HepG2 (cell line): ENCODE data around the gene SMAD6. TPM values are rescaled to one million over a fixed set of nuclear protein-coding genes. Genes with fewer than 3 reads are reported as not detected.

Experiments used
- BRCA1 ChIP-seq: sonication (generic); formaldehyde crosslinking; IDR thresholded peaks from 2 replicates; pipeline ENCODE4 v1.4.0; 2020; ENCODE audit warnings: missing genetic modification reagents
- FOSL2 ChIP-seq: sonication (generic); formaldehyde crosslinking; IDR thresholded peaks from 2 replicates; pipeline ENCODE4 v1.4.0; 2020; ENCODE audit warnings: missing genetic modification reagents
- KDM3A ChIP-seq: IDR thresholded peaks from 2 replicates; pipeline ENCODE4 v1.6.1; 2018; ENCODE audit warnings: low read depth, missing compliant biosample characterization
- KLF16 ChIP-seq, 2 experiments: sonication (generic) in 1 of 2; formaldehyde crosslinking in 1 of 2; IDR thresholded peaks; 2 replicates each; pipeline versions ENCODE4 v1.6.1 to v1.8.0; 2016 to 2023; ENCODE audit warnings: missing genetic modification reagents in 2 of 2, missing compliant biosample characterization in 1 of 2
- PCBP1 ChIP-seq: fragments of 200-400 bp; formaldehyde crosslinking; IDR thresholded peaks from 2 replicates; pipeline ENCODE4 v1.6.1; 2017; ENCODE audit warnings: mild to moderate bottlenecking, low read depth, low read length, borderline replicate concordance
- PITX1 ChIP-seq: sonication (generic); formaldehyde crosslinking; IDR thresholded peaks from 2 replicates; pipeline ENCODE4 v1.5.1; 2020; ENCODE audit warnings: mild to moderate bottlenecking, missing genetic modification reagents
- SOX13 ChIP-seq, 3 experiments: fragments of 450-650 bp in 1 of 3; sonication (generic) in 1 of 3; formaldehyde crosslinking in 1 of 3; IDR thresholded peaks in 2 of 3; conservative IDR thresholded peaks in 1 of 3; 2 replicates each; pipeline versions ENCODE4 v1.5.0 to v1.6.1; 2016 to 2020; ENCODE audit warnings: antibody characterized with exemption in 1 of 3, mild to moderate bottlenecking in 1 of 3, missing compliant biosample characterization in 1 of 3, missing genetic modification reagents in 1 of 3, moderate library complexity in 1 of 3
- TOE1 ChIP-seq: sonication (generic); formaldehyde crosslinking; IDR thresholded peaks from 2 replicates; pipeline ENCODE4 v1.4.0; 2020; ENCODE audit warnings: mild to moderate bottlenecking, missing genetic modification reagents
- TP53 ChIP-seq: sonication (generic); formaldehyde crosslinking; conservative IDR thresholded peaks from 2 replicates; pipeline ENCODE4 v1.4.0; 2020; ENCODE audit warnings: missing genetic modification reagents
- U2AF2 ChIP-seq: fragments of 200-400 bp; formaldehyde crosslinking; IDR thresholded peaks from 2 replicates; pipeline ENCODE4 v1.6.1; 2017; ENCODE audit warnings: low read depth, mild to moderate bottlenecking, low read length
- UBTF ChIP-seq: sonication (generic); formaldehyde crosslinking; IDR thresholded peaks from 2 replicates; pipeline ENCODE4 v1.4.0; 2020; ENCODE audit warnings: mild to moderate bottlenecking, missing genetic modification reagents
- ZBTB26 ChIP-seq: IDR thresholded peaks from 2 replicates; pipeline ENCODE4 v1.6.1; 2016; ENCODE audit warnings: missing compliant biosample characterization, missing genetic modification reagents, borderline replicate concordance
- ZMYM4 ChIP-seq: sonication (generic); formaldehyde crosslinking; IDR thresholded peaks from 2 replicates; pipeline ENCODE4 v1.8.1; 2023; ENCODE audit warnings: mild to moderate bottlenecking, missing genetic modification reagents
- ZNF205 ChIP-seq: IDR thresholded peaks from 2 replicates; pipeline ENCODE4 v1.6.1; 2018; ENCODE audit warnings: missing biosample characterization, missing genetic modification reagents
- ZNF367 ChIP-seq: sonication (generic); formaldehyde crosslinking; IDR thresholded peaks from 2 replicates; pipeline ENCODE4 v1.4.0; 2020; ENCODE audit warnings: missing genetic modification reagents, borderline replicate concordance
- ZNF781 ChIP-seq: sonication (generic); formaldehyde crosslinking; IDR thresholded peaks from 2 replicates; pipeline ENCODE4 v1.5.1; 2020; ENCODE audit warnings: borderline replicate concordance, mild to moderate bottlenecking, missing genetic modification reagents; ENCODE audit errors: not compliant biosample characterization
- ZNF788 ChIP-seq: sonication (generic); formaldehyde crosslinking; IDR thresholded peaks from 2 replicates; pipeline ENCODE4 v1.5.0; 2020; ENCODE audit warnings: mild to moderate bottlenecking, missing genetic modification reagents, borderline replicate concordance
- polyA plus RNA-seq, 8 experiments: library from polyadenylated mRNA; depleted of rRNA in 3 of 8; stranded (reverse) in 7 of 8; unstranded in 1 of 8; fragments of >200 nt; fragmentation: Illumina TruSeq in 4 of 8; extraction: Trizol in 4 of 8; gene quantifications; 2 replicates each; pipeline versions ENCODE4 v1.2.1 to v1.2.3, GENCODE V29; 2011 to 2016; ENCODE audit warnings: low read depth in 4 of 8, missing spikeins in 1 of 8, mixed read lengths in 1 of 8; ENCODE audit not compliant: insufficient read depth in 1 of 8
- total RNA-seq, 5 experiments: library from RNA; depleted of rRNA; stranded (reverse); fragments of >200 nt; fragmentation: Illumina TruSeq; extraction: Trizol; gene quantifications; 2 replicates each; pipeline ENCODE4 v1.2.3, GENCODE V29; 2016; ENCODE audit warnings: low read depth in 1 of 5

Gene SMAD6
- total and polyA plus RNA-seq, 2 of the 13 experiments (the other 11 are each of a cell fraction or from before 2014, with no cell fraction given), result 3.3 to 4.4 TPM

GRCh38 chr15:66774001-66774814 lies 72.2 kb downstream of the SMAD6 start (continued):
- TF ChIP-seq PCBP1 (no peak), ZNF781 (CRISPR knock-in tag) (no peak), UBTF (CRISPR knock-in tag) (peak; percentile 36), ZMYM4 (CRISPR knock-in tag) (peak; percentile 39; the same call in 1 of the 2 replicates), KLF16 (CRISPR knock-in tag; IDR thresholded peaks at IDR 0.05) (0 out of 4 replicates have a peak, but pooled peaks of 1 of the 2 experiments have one; percentile 48), SOX13 (IDR thresholded peaks at IDR 0.05) (no peak), SOX13 (CRISPR knock-in tag; conservative IDR thresholded peaks at IDR 0.05 in 1 of 2, IDR thresholded peaks at IDR 0.05 in 1 of 2) (peak in 1 of 2 experiments; percentile 64; a peak in 2 of 4 replicates), PITX1 (0 out of 2 replicates have a peak, but pooled peaks have one; percentile 22), ZNF367 (CRISPR knock-in tag) (no peak), ZNF788 (CRISPR knock-in tag) (no peak), ZBTB26 (CRISPR knock-in tag) (peak; percentile 53; the same call in 1 of the 2 replicates), ZNF205 (peak; percentile 53; the same call in 1 of the 2 replicates), FOSL2 (peak; percentile 82), TP53 (CRISPR knock-in tag) (0 out of 2 replicates have a peak, but pooled peaks have one; percentile 39), KDM3A (CRISPR knock-in tag) (0 out of 2 replicates have a peak, but pooled peaks have one; percentile 57), U2AF2 (no peak), BRCA1 (CRISPR knock-in tag) (no peak), TOE1 (CRISPR knock-in tag) (no peak)
